Astrocyte (in vitro differentiated cells and primary cell): ENCODE data around the gene AASDHPPT. TPM values are rescaled to one million over a fixed set of nuclear protein-coding genes. Genes with fewer than 3 reads are reported as not detected.

ENCODE experiments used
- DNase-seq: peaks from one replicate; pipeline ENCODE4 v3.0.0-alpha.2; 2010; ENCODE audit warnings: low read depth
- FAIRE-seq: peaks from 2 replicates; lab custom pipeline; 2011; peaks lifted over from hg19 to GRCh38; lab: Jason Lieb, UNC
- H2AFZ ChIP-seq: 2 replicates; pipeline ENCODE4 v1.6.0; 2012; ENCODE audit warnings: low read depth, low read length, inconsistent platforms
- H3K27ac ChIP-seq: 2 replicates; pipeline ENCODE4 v1.5.1; 2011; ENCODE audit warnings: low read depth, low read length, inconsistent platforms
- H3K27me3 ChIP-seq: 2 replicates; pipeline ENCODE4 v1.6.0; 2011; ENCODE audit warnings: low read length, inconsistent platforms; ENCODE audit not compliant: insufficient read depth
- H3K36me3 ChIP-seq: 2 replicates; pipeline ENCODE4 v1.5.1; 2011; ENCODE audit warnings: low read length, inconsistent platforms; ENCODE audit not compliant: insufficient read depth
- H3K4me1 ChIP-seq: 2 replicates; pipeline ENCODE4 v1.5.1; 2011; ENCODE audit warnings: low read length, inconsistent platforms; ENCODE audit not compliant: insufficient read depth
- H3K4me2 ChIP-seq: 2 replicates; pipeline ENCODE4 v1.6.0; 2012; ENCODE audit warnings: low read length, inconsistent platforms
- H3K4me3 ChIP-seq: 2 replicates; pipeline ENCODE4 v1.5.1; 2011; ENCODE audit warnings: low read depth, mild to moderate bottlenecking, low read length, inconsistent platforms; ENCODE audit not compliant: insufficient read depth
- H3K79me2 ChIP-seq: 2 replicates; pipeline ENCODE4 v1.6.0; 2012; ENCODE audit warnings: mild to moderate bottlenecking, low read length, inconsistent platforms; ENCODE audit not compliant: insufficient read depth
- H3K9ac ChIP-seq: 2 replicates; pipeline ENCODE4 v1.6.0; 2012; ENCODE audit warnings: mild to moderate bottlenecking, low read length, inconsistent platforms
- H3K9me3 ChIP-seq: 2 replicates; pipeline ENCODE4 v1.5.1; 2012; ENCODE audit warnings: low read depth, mild to moderate bottlenecking, low read length, inconsistent platforms; ENCODE audit not compliant: insufficient read depth
- H4K20me1 ChIP-seq: 2 replicates; pipeline ENCODE4 v1.6.0; 2012; ENCODE audit warnings: low read length, inconsistent platforms; ENCODE audit not compliant: insufficient read depth
- H3K27ac Mint-ChIP-seq: one replicate; pipeline ENCODE4 v1.8.0; 2021; ENCODE audit warnings: mild to moderate bottlenecking, mixed read lengths; ENCODE audit not compliant: unreplicated experiment
- H3K27me3 Mint-ChIP-seq: one replicate; pipeline ENCODE4 v1.8.0; 2021; ENCODE audit warnings: low read depth, mixed read lengths; ENCODE audit not compliant: unreplicated experiment
- H3K36me3 Mint-ChIP-seq: one replicate; pipeline ENCODE4 v1.8.0; 2021; ENCODE audit warnings: low read depth, mixed read lengths; ENCODE audit not compliant: unreplicated experiment
- H3K4me1 Mint-ChIP-seq: one replicate; pipeline ENCODE4 v1.8.0; 2021; ENCODE audit warnings: low read depth, mixed read lengths; ENCODE audit not compliant: unreplicated experiment
- H3K4me3 Mint-ChIP-seq: one replicate; pipeline ENCODE4 v1.8.0; 2021; ENCODE audit warnings: mild to moderate bottlenecking, moderate library complexity, mixed read lengths; ENCODE audit not compliant: unreplicated experiment
- H3K9me3 Mint-ChIP-seq: one replicate; pipeline ENCODE4 v1.8.0; 2021; ENCODE audit warnings: mild to moderate bottlenecking, mixed read lengths; ENCODE audit not compliant: unreplicated experiment
- EZH2 ChIP-seq: IDR thresholded peaks from 2 replicates; pipeline ENCODE4 v1.6.1; 2012; ENCODE audit warnings: mild to moderate bottlenecking, low read length, inconsistent platforms; ENCODE audit not compliant: insufficient read depth
- total RNA-seq: library from RNA; stranded (reverse); gene quantifications from 2 replicates; pipeline ENCODE4 v1.2.1, GENCODE V29; 2021
- TF ChIP-seq, protein P1 (sequence below): IDR thresholded peaks from 2 replicates; pipeline ENCODE4 v1.5.1; 2011; ENCODE audit warnings: low read depth, mild to moderate bottlenecking, inconsistent platforms, low read length, moderate library complexity; ENCODE audit not compliant: insufficient read depth

AASDHPPT gene
- total RNA-seq, 1 donor from 2014 or later = 61.6 TPM

DNA sequence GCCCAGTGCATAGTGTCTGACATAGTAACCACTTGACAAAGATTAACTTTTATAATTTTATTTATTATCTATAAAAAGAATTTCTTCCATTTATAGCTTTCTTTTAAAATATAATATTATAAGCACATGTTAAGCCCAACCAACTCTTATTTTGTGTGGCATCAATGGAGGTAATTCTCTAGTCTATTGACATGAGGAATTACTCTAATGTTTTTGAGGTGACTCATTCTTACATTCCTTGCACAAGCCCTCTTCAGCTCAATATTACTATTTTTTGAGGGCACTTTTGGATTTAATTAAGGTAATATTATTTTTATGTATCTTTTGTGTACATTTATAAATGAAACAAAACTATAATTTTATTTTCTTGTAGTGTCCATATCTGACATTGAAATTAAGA, 59.6 kb downstream of the AASDHPPT start:
- Histone ChIP-seq H3K36me3 (no peaks in the 10 kb centered on the region), H3K27ac (no peak overlapping the region), H4K20me1 (no peaks in the 10 kb centered on the region), H3K9me3 (no peaks in the 10 kb centered on the region), H3K79me2 (no peaks in the 10 kb centered on the region), H3K9ac (no peak overlapping the region), H3K4me1 (no peaks in the 10 kb centered on the region), H2AFZ (no peak overlapping the region), H3K4me3 (no peak overlapping the region), H3K4me2 (no peak overlapping the region), H3K27me3 (no peaks in the 10 kb centered on the region)
- peak; percentile 26 for DNase-seq
- no peaks in the 10 kb centered on the region for H3K27me3 Mint-ChIP-seq
- no peak overlapping the region for H3K4me3 Mint-ChIP-seq
- peaks cover 2% of the 10 kb centered on the region for H3K9me3 Mint-ChIP-seq
- H3K27ac Mint-ChIP-seq = no peak overlapping the region
- peaks cover 4% of the 10 kb centered on the region for H3K4me1 Mint-ChIP-seq
- no peaks in the 10 kb centered on the region for H3K36me3 Mint-ChIP-seq
- no peak for FAIRE-seq
- TF ChIP-seq, protein P1, sequence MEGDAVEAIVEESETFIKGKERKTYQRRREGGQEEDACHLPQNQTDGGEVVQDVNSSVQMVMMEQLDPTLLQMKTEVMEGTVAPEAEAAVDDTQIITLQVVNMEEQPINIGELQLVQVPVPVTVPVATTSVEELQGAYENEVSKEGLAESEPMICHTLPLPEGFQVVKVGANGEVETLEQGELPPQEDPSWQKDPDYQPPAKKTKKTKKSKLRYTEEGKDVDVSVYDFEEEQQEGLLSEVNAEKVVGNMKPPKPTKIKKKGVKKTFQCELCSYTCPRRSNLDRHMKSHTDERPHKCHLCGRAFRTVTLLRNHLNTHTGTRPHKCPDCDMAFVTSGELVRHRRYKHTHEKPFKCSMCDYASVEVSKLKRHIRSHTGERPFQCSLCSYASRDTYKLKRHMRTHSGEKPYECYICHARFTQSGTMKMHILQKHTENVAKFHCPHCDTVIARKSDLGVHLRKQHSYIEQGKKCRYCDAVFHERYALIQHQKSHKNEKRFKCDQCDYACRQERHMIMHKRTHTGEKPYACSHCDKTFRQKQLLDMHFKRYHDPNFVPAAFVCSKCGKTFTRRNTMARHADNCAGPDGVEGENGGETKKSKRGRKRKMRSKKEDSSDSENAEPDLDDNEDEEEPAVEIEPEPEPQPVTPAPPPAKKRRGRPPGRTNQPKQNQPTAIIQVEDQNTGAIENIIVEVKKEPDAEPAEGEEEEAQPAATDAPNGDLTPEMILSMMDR = no peak
- no peak for TF ChIP-seq EZH2

DNA sequence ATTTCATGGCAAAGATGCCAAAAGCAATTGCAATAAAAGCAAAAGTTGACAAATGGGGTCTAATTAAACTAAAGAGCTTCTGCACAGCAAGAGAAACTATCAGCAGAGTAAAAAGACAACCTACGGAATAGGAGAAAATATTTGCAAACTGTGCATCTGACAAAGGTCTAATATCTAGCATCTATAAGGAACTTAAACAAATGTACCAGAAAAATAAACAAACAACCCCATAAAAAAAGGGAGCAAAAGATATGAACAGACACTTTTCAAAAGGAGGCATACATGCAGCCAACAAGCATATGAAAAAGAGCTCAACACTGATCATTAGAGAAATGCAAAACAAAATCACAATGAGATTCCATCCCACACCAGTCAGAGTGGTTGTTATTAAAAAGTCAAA, 60.3 kb downstream of the AASDHPPT start:
- Histone ChIP-seq H3K36me3 (no peaks in the 10 kb centered on the region), H4K20me1 (no peaks in the 10 kb centered on the region), H3K9me3 (no peaks in the 10 kb centered on the region), H3K4me1 (no peaks in the 10 kb centered on the region), H3K79me2 (no peaks in the 10 kb centered on the region), H3K4me2 (no peak overlapping the region), H3K4me3 (no peak overlapping the region), H3K9ac (no peak overlapping the region), H3K27ac (no peak overlapping the region), H2AFZ (no peak overlapping the region), H3K27me3 (no peaks in the 10 kb centered on the region)
- no peak for FAIRE-seq
- no peak for DNase-seq
- H3K4me3 Mint-ChIP-seq = no peak overlapping the region
- TF ChIP-seq EZH2 = no peak
- TF ChIP-seq, protein P1 = no peak
- no peak overlapping the region for H3K27ac Mint-ChIP-seq
- peaks cover 4% of the 10 kb centered on the region for H3K4me1 Mint-ChIP-seq
- peaks cover 7% of the 10 kb centered on the region for H3K9me3 Mint-ChIP-seq
- no peaks in the 10 kb centered on the region for H3K36me3 Mint-ChIP-seq
- no peaks in the 10 kb centered on the region for H3K27me3 Mint-ChIP-seq

Other genes starting within 250 kb of the AASDHPPT start
- 19.8 and 24.5 TPM in 2 replicates for gene MSANTD4, start 55.4 kb upstream of the AASDHPPT start, total RNA-seq
- 4.7 and 5.2 TPM in 2 replicates for gene KBTBD3, start 315 bp upstream of the AASDHPPT start, total RNA-seq